GM21360 (cell line): ENCODE data around the gene BIRC6.
"Not testable (repeated sequence)": the region's sequence is repeated elsewhere in the genome, so short reads cannot be mapped to it uniquely, and the experiment has no call there.

ENCODE experiments used
- ATAC-seq: cut with Tn5 transposase; IDR thresholded peaks from one replicate; pipeline ENCODE4 v1.9.1; 2021; ENCODE audit warnings: mild to moderate bottlenecking, moderate library complexity; ENCODE audit not compliant: unreplicated experiment

The BIRC6 gene, protein sequence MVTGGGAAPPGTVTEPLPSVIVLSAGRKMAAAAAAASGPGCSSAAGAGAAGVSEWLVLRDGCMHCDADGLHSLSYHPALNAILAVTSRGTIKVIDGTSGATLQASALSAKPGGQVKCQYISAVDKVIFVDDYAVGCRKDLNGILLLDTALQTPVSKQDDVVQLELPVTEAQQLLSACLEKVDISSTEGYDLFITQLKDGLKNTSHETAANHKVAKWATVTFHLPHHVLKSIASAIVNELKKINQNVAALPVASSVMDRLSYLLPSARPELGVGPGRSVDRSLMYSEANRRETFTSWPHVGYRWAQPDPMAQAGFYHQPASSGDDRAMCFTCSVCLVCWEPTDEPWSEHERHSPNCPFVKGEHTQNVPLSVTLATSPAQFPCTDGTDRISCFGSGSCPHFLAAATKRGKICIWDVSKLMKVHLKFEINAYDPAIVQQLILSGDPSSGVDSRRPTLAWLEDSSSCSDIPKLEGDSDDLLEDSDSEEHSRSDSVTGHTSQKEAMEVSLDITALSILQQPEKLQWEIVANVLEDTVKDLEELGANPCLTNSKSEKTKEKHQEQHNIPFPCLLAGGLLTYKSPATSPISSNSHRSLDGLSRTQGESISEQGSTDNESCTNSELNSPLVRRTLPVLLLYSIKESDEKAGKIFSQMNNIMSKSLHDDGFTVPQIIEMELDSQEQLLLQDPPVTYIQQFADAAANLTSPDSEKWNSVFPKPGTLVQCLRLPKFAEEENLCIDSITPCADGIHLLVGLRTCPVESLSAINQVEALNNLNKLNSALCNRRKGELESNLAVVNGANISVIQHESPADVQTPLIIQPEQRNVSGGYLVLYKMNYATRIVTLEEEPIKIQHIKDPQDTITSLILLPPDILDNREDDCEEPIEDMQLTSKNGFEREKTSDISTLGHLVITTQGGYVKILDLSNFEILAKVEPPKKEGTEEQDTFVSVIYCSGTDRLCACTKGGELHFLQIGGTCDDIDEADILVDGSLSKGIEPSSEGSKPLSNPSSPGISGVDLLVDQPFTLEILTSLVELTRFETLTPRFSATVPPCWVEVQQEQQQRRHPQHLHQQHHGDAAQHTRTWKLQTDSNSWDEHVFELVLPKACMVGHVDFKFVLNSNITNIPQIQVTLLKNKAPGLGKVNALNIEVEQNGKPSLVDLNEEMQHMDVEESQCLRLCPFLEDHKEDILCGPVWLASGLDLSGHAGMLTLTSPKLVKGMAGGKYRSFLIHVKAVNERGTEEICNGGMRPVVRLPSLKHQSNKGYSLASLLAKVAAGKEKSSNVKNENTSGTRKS (N-terminal part only)

GRCh38 chr2:32356681-32357317, at the start of gene BIRC6:
TSS of gene BIRC6 (plus strand) at chr2:32357023. CDS start at chr2:32357162, 139 bp downstream.
- peak; percentile 81 for ATAC-seq

- ATAC-seq: no peak
Observed at GRCh38 chr2:32310577-32310976, 46.2 kb upstream of the BIRC6 start.

DNA sequence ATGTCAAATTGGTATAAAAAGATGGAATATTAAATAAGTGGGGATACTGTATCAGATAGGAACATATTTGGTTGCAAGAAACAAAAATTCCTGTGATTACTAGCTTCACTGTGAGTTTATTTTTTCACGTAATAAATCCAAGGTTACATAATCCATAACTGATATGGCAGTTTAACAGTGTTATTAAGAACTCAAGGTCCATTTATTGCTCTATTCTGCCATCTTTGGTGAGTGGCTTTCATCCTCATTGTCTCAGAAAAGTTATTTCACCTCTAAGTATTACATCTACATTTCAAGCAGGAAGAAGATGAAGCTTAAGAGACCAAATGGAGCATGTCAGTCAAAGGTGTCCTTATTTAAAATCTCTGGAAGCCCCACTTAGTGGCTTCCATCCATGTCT, 41.9 kb upstream of the BIRC6 start:
- no peak for ATAC-seq

DNA sequence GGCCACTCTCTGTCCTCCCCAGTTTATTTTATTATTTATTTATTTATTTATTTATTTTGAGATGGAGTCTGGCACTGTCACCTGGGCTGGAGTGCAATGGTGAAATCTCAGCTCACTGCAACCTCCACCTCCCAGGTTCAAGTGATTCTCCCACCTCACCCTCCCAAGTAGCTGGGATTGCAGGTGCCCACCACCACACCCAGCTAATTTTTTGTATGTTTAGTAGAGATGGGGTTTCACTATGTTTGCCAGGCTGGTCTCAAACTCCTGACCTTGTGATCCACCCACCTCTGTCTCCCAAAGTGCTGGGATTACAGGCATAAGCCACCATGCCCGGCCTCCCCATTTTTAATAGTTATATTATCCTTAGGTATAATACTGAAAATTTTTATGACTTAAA, 28.1 kb upstream of the BIRC6 start:
- ATAC-seq: not testable (repeated sequence)

DNA sequence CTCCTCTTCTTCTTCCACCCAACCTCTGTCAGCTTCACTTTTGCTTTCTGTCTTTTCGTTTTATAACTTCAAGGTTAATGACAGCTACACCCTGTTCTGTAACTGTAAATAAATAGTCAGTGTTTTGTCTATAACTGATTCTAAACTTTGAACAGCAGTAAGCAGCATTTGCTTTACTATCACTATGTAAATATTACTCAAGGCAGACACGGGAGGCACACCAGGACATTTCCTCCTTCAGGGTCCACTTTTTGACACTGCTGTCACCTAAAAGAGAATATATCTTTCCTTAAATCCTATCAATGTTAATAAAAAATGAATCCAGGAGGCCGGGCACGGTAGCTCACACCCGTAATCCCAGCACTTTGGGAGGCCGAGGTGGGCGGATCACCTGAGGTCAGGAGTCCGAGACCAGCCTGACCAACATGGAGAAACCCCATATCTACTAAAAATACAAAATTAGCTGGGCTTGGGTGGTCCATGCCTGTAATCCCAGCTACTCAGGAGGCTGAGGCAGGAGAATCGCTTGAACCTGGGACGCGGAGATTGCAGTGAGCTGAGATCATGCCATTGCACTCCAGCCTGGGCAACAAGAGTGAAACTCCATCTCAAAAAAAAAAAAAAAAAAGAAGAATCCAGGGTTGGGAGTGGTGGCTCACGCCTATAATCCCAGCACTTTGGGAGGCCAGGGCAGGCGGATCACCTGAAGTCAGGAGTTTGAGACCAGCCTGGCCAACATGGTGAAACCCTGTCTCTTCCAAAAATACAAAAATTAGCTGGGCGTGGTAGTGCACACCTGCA, 27.4 kb upstream of the BIRC6 start:
- ATAC-seq: not testable (repeated sequence)

- ATAC-seq: no peak
Observed at GRCh38 chr2:32330136-32330535, 26.7 kb upstream of the BIRC6 start.

DNA sequence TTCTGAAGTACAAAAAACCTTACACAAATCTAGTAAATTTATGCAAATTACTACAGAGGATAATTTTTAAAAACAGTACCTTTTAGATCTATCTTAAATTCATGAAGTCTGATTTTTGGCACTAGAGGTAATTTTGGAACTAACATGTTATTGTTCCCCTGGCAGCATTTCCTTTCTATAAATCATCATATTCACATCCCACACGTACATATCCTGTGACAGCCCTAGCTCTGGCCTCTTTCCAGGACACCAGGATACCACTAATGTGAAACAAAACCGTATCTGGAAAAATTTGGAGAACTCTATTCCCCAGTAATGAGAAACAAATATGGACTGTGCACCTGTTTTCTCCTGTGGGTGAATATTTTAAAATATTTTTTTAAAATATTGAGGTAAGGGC, 14.0 kb upstream of the BIRC6 start:
- no peak for ATAC-seq

GRCh38 chr2:32350797-32351196, 6.0 kb upstream of the BIRC6 start:
- not testable (repeated sequence) for ATAC-seq

- ATAC-seq: no peak
Observed at GRCh38 chr2:32355976-32356680, 695 bp upstream of the BIRC6 start.

DNA sequence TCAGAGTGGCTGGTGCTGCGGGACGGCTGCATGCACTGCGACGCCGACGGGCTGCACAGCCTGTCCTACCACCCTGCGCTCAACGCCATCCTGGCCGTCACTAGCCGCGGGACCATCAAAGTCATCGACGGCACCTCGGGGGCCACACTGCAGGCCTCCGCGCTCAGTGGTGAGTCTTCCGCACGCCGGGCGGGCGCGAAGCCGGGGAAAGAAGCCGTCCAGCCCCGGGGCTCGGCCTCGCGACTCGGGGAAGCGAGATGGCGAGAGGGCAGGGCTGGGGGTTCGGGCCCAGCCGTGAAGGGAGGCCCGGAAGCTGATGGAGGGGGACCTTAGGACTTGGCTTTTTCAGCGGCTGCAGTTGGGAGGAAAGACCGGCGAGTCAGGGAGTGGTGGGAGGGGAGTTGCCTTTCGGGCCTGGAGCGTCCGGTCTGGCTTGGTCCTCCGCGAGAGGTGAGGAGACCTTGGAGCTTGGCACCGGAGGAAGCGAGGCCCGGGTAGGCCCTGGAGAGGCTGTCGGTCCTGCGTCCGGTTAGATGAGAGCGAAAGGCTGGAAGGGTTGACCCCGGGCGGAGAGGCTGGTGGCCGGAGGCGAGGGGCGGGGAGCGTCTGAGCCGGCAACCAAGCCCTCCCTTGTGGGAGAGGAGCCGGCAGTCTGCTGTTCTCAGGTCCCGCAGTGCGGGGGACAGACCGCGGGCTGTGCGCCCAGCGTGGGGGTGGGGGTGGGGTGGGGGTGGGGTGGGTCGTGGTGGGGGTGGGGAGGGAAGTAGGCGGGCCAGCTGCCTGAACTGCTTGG, 691 bp downstream of the BIRC6 start:
- ATAC-seq: peak; percentile 10

- ATAC-seq: no peak
Observed at GRCh38 chr2:32358111-32358482, 1.3 kb downstream of the BIRC6 start.

GRCh38 chr2:32360416-32360815, 3.6 kb downstream of the BIRC6 start:
- ATAC-seq: no peak

GRCh38 chr2:32362997-32363396, 6.2 kb downstream of the BIRC6 start:
- ATAC-seq: not testable (repeated sequence)

DNA sequence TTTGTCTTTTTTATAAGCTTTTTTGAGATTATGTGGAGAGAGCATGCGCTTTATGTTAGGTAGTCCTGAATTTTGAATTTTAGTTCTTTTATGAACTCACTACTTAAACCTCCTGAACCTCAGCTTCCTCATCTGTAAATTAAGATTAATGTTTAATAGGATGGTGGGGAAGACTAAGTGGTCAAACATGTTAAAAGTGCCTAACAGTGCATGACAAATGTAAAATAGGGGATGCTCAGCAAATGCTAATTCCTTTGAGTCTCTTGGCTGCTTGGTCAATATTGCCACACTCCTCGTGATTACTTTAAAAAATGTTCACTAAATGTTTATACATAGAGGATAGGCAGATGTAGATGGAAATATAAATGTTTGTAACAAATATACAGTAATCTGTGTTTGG, 6.8 kb downstream of the BIRC6 start:
- no peak for ATAC-seq

- not testable (repeated sequence) for ATAC-seq
Observed at GRCh38 chr2:32364290-32364689, 7.5 kb downstream of the BIRC6 start.

DNA sequence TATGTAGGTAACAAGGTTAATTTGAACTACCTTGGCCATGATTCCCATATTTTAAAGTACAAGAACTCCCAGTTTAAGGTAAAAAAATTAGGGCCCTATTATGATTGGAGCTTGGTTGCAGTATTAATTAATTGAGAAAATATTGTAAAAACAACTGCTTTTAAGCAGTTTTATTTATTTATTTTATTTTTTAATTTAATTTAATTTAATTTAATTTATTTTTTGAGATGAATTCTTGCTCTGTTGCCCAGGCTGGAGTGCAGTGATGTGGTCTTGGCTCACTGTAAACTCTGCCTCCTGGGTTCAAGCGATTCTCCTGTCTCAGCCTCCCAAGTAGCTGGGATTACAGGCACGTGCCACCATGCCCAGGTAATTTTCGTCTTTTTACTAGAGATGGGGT, 8.9 kb downstream of the BIRC6 start:
- ATAC-seq: not testable (repeated sequence)

DNA sequence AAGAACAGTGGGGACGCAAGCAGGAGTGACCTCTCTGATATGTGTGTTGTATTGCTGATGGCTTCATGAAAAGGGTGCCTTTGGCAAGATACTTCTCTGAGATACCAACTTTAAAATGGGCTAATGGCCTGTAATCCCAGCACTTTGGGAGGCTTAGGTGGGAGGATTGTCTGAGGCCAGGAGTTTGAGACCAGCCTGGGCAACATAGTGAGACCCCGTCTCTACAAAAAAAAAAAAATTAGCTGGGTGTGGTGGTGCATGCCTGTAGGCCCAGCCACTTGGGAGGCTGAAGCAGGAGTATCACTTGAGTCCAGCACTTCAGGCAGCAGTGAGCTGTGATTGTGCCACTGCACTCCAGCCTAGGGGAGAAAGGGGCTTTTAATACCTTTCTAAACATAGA, 9.8 kb downstream of the BIRC6 start:
- no peak for ATAC-seq

GRCh38 chr2:32369222-32369621, 12.4 kb downstream of the BIRC6 start:
- ATAC-seq: no peak
